HepG2 (cell line): ENCODE measurements around the gene PIM3. TPM values are rescaled to one million over a fixed set of nuclear protein-coding genes. Genes with fewer than 3 reads are reported as not detected.
A peak's percentile ranks its signal among the peaks of the same experiment; 100 is the strongest.

Experiments
- ARHGAP35 ChIP-seq: sonication (generic); formaldehyde crosslinking; IDR thresholded peaks from 2 replicates; pipeline ENCODE4 v1.9.0; 2022; ENCODE audit warnings: mild to moderate bottlenecking, inconsistent platforms, moderate library complexity, missing genetic modification reagents, borderline replicate concordance
- GLMP ChIP-seq: sonication (generic); formaldehyde crosslinking; IDR thresholded peaks from 2 replicates; pipeline ENCODE4 v1.9.0; 2021; ENCODE audit warnings: missing genetic modification reagents, mild to moderate bottlenecking, borderline replicate concordance
- KLF16 ChIP-seq, 2 experiments: sonication (generic) in 1 of 2; formaldehyde crosslinking in 1 of 2; IDR thresholded peaks; 2 replicates each; pipeline versions ENCODE4 v1.6.1 to v1.8.0; 2016 to 2023; ENCODE audit warnings: missing genetic modification reagents in 2 of 2, missing compliant biosample characterization in 1 of 2
- KMT2B ChIP-seq: IDR thresholded peaks from 2 replicates; pipeline ENCODE4 v1.6.1; 2016; ENCODE audit warnings: missing genetic modification reagents, missing compliant biosample characterization
- NR2F2 ChIP-seq: IDR thresholded peaks from 2 replicates; pipeline ENCODE4 v1.6.1; 2012; ENCODE audit warnings: low read depth, inconsistent platforms, borderline replicate concordance
- RELA ChIP-seq: sonication (generic); formaldehyde crosslinking; IDR thresholded peaks from 2 replicates; pipeline ENCODE4 v1.4.0; 2020; ENCODE audit warnings: missing genetic modification reagents
- RORA ChIP-seq: sonication (generic); formaldehyde crosslinking; IDR thresholded peaks from 2 replicates; pipeline ENCODE4 v1.5.0; 2020; ENCODE audit warnings: mild to moderate bottlenecking, missing genetic modification reagents, moderate library complexity
- TERF1 ChIP-seq: sonication (generic); formaldehyde crosslinking; IDR thresholded peaks from 2 replicates; pipeline ENCODE4 v1.8.0; 2022; ENCODE audit warnings: mild to moderate bottlenecking, missing genetic modification reagents, moderate library complexity
- ZBTB42 ChIP-seq: sonication (generic); formaldehyde crosslinking; IDR thresholded peaks from 2 replicates; pipeline ENCODE4 v1.5.0; 2020; ENCODE audit warnings: mild to moderate bottlenecking, missing genetic modification reagents
- ZFP82 ChIP-seq: sonication (generic); formaldehyde crosslinking; IDR thresholded peaks from 2 replicates; pipeline ENCODE4 v1.5.1; 2020; ENCODE audit warnings: mild to moderate bottlenecking, missing genetic modification reagents, borderline replicate concordance
- ZFP90 ChIP-seq: sonication (generic); formaldehyde crosslinking; IDR thresholded peaks from 2 replicates; pipeline ENCODE4 v1.8.0; 2022; ENCODE audit warnings: missing genetic modification reagents, mild to moderate bottlenecking, inconsistent platforms, borderline replicate concordance
- ZNF136 ChIP-seq: sonication (generic); formaldehyde crosslinking; IDR thresholded peaks from 2 replicates; pipeline ENCODE4 v1.8.1; 2022; ENCODE audit warnings: low read depth, mild to moderate bottlenecking, moderate library complexity, missing genetic modification reagents
- ZNF143 ChIP-seq: sonication (generic); formaldehyde crosslinking; IDR thresholded peaks from 2 replicates; pipeline ENCODE4 v1.4.0; 2020; ENCODE audit warnings: missing genetic modification reagents
- ZNF20 ChIP-seq: sonication (generic); formaldehyde crosslinking; IDR thresholded peaks from 2 replicates; pipeline ENCODE4 v1.4.0; 2020; ENCODE audit warnings: mild to moderate bottlenecking, moderate library complexity, missing genetic modification reagents
- ZNF225 ChIP-seq: sonication (generic); formaldehyde crosslinking; IDR thresholded peaks from 2 replicates; pipeline ENCODE4 v1.4.0; 2020; ENCODE audit warnings: mild to moderate bottlenecking, missing genetic modification reagents
- ZNF234 ChIP-seq: sonication (generic); formaldehyde crosslinking; conservative IDR thresholded peaks from 2 replicates; pipeline ENCODE4 v1.5.1; 2020; ENCODE audit warnings: mild to moderate bottlenecking, missing genetic modification reagents
- ZNF280B ChIP-seq: sonication (generic); formaldehyde crosslinking; IDR thresholded peaks from 2 replicates; pipeline ENCODE4 v1.5.0; 2020; ENCODE audit warnings: missing genetic modification reagents, mild to moderate bottlenecking, borderline replicate concordance
- ZNF496 ChIP-seq: sonication (generic); formaldehyde crosslinking; IDR thresholded peaks from 2 replicates; pipeline ENCODE4 v1.8.1; 2023; ENCODE audit warnings: mild to moderate bottlenecking, moderate library complexity, missing genetic modification reagents; ENCODE audit not compliant: insufficient replicate concordance
- ZNF543 ChIP-seq: sonication (generic); formaldehyde crosslinking; IDR thresholded peaks from 2 replicates; pipeline ENCODE4 v1.4.0; 2020; ENCODE audit warnings: mild to moderate bottlenecking, missing genetic modification reagents
- ZNF629 ChIP-seq: sonication (generic); formaldehyde crosslinking; conservative IDR thresholded peaks from 2 replicates; pipeline ENCODE4 v1.5.0; 2020; ENCODE audit warnings: missing genetic modification reagents
- polyA plus RNA-seq, 8 experiments: library from polyadenylated mRNA; depleted of rRNA in 3 of 8; stranded (reverse) in 7 of 8; unstranded in 1 of 8; fragments of >200 nt; fragmentation: Illumina TruSeq in 4 of 8; extraction: Trizol in 4 of 8; gene quantifications; 2 replicates each; pipeline versions ENCODE4 v1.2.1 to v1.2.3, GENCODE V29; 2011 to 2016; ENCODE audit warnings: low read depth in 4 of 8, missing spikeins in 1 of 8, mixed read lengths in 1 of 8; ENCODE audit not compliant: insufficient read depth in 1 of 8
- total RNA-seq, 5 experiments: library from RNA; depleted of rRNA; stranded (reverse); fragments of >200 nt; fragmentation: Illumina TruSeq; extraction: Trizol; gene quantifications; 2 replicates each; pipeline ENCODE4 v1.2.3, GENCODE V29; 2016; ENCODE audit warnings: low read depth in 1 of 5
- TF ChIP-seq, protein P1 (sequence below): sonication (generic); formaldehyde crosslinking; IDR thresholded peaks from 2 replicates; pipeline ENCODE4 v1.4.0; 2020; ENCODE audit warnings: mild to moderate bottlenecking, missing genetic modification reagents
- TF ChIP-seq, protein P2 (sequence below): sonication (generic); formaldehyde crosslinking; IDR thresholded peaks from 2 replicates; pipeline ENCODE4 v1.4.0; 2020; ENCODE audit warnings: missing genetic modification reagents, borderline replicate concordance

PIM3 gene
- total and polyA plus RNA-seq, 2 of the 13 experiments (the other 11 are each of a cell fraction or from before 2014, with no cell fraction given) = 21.6 to 31.2 TPM

GRCh38 chr22:49958931-49959781 is 1.4 kb upstream of the PIM3 start (continued):
- TF ChIP-seq ZNF280B (CRISPR knock-in tag) (no peak), ZNF496 (no peak), ZFP90 (CRISPR knock-in tag) (no peak), KLF16 (CRISPR knock-in tag; IDR thresholded peaks at IDR 0.05) (peak in 1 of 2 experiments; percentile 36; a peak in 1 of 4 replicates), ZNF20 (CRISPR knock-in tag) (no peak), GLMP (CRISPR knock-in tag) (no peak), ZNF143 (CRISPR knock-in tag) (no peak), ZNF234 (no peak), ZNF136 (CRISPR knock-in tag) (no peak), ARHGAP35 (CRISPR knock-in tag) (no peak; the same call in 1 of the 2 replicates), RELA (CRISPR knock-in tag) (no peak), ZNF629 (CRISPR knock-in tag) (no peak), ZNF225 (no peak), RORA (CRISPR knock-in tag) (no peak), ZNF543 (no peak), ZBTB42 (CRISPR knock-in tag) (no peak; the same call in 1 of the 2 replicates), KMT2B (CRISPR knock-in tag) (no peak), TERF1 (CRISPR knock-in tag) (no peak), ZFP82 (CRISPR knock-in tag) (no peak; the same call in none of the 2 replicates), NR2F2 (no peak)
- TF ChIP-seq, protein P1, sequence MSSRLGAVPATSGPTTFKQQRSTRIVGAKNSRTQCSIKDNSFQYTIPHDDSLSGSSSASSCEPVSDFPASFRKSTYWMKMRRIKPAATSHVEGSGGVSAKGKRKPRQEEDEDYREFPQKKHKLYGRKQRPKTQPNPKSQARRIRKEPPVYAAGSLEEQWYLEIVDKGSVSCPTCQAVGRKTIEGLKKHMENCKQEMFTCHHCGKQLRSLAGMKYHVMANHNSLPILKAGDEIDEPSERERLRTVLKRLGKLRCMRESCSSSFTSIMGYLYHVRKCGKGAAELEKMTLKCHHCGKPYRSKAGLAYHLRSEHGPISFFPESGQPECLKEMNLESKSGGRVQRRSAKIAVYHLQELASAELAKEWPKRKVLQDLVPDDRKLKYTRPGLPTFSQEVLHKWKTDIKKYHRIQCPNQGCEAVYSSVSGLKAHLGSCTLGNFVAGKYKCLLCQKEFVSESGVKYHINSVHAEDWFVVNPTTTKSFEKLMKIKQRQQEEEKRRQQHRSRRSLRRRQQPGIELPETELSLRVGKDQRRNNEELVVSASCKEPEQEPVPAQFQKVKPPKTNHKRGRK (CRISPR knock-in tag) = no peak
- TF ChIP-seq, protein P2, sequence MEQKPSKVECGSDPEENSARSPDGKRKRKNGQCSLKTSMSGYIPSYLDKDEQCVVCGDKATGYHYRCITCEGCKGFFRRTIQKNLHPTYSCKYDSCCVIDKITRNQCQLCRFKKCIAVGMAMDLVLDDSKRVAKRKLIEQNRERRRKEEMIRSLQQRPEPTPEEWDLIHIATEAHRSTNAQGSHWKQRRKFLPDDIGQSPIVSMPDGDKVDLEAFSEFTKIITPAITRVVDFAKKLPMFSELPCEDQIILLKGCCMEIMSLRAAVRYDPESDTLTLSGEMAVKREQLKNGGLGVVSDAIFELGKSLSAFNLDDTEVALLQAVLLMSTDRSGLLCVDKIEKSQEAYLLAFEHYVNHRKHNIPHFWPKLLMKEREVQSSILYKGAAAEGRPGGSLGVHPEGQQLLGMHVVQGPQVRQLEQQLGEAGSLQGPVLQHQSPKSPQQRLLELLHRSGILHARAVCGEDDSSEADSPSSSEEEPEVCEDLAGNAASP (CRISPR knock-in tag) = 0 out of 2 replicates have a peak, but pooled peaks have one; percentile 27
